Adrenal gland (tissue), 5 donors: ENCODE data around the gene PPIL4.

Experiments
- CTCF ChIP-seq, 6 experiments: fragments of 450-650 bp in 4 of 6; fragments of 200-600 bp in 2 of 6; sonication (generic) in 1 of 6; IDR thresholded peaks; 1 replicate in 5 of 6; 2 replicates in 1 of 6; pipeline versions ENCODE4 v1.5.1 to v1.8.0; 2016 to 2021; ENCODE audit warnings: antibody characterized with exemption in 6 of 6, mild to moderate bottlenecking in 2 of 6, moderate library complexity in 1 of 6
- POLR2A ChIP-seq, 2 donors: fragments of 450-650 bp; IDR thresholded peaks; one replicate each; pipeline ENCODE4 v1.6.1; 2017; ENCODE audit warnings: antibody characterized with exemption in 2 of 2, mild to moderate bottlenecking in 2 of 2, moderate library complexity in 1 of 2
- donor health status: DM: no; HTN: no; CAD: no.

- TF ChIP-seq CTCF (IDR thresholded peaks at IDR 0.05) (no peak), POLR2A (IDR thresholded peaks at IDR 0.05) (no peak)
These were observed 40.3 kb upstream of the PPIL4 start for GRCh38 chr6:149586149-149586548.
